HTERT RPE-1 (cell line): ENCODE results near the gene COL6A1.
"Not testable (repeated sequence)": the region's sequence is repeated elsewhere in the genome, so short reads cannot be mapped to it uniquely, and the experiment has no call there.

Experiments
- in situ Hi-C: fragments of 300-500 bp; cut with MboI; formaldehyde crosslinking; loops from 4 replicates; pipeline ENCODE4 v1.14.3; 2020; ENCODE audit warnings: low sequenced_read_pairs

COL6A1 gene

DNA sequence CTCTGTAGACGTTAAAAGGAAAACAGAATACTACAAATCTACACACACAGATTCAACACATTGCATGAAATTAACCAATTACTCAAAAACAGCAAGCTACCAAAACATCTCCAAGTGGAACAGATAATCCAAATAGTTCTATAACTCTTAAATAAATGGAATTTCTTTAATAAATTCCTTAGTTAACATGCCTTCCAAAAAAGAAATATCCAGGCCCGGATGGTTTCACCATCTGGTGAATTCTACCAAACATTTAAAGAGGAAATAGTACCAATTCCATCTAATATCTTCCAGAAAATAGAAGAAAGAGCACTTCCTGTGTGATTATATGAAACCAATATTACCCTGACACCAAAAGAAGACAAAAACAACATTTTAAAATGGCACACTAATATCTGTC is 63.6 kb downstream of the COL6A1 start:
- in situ Hi-C loops: no loop called here

DNA sequence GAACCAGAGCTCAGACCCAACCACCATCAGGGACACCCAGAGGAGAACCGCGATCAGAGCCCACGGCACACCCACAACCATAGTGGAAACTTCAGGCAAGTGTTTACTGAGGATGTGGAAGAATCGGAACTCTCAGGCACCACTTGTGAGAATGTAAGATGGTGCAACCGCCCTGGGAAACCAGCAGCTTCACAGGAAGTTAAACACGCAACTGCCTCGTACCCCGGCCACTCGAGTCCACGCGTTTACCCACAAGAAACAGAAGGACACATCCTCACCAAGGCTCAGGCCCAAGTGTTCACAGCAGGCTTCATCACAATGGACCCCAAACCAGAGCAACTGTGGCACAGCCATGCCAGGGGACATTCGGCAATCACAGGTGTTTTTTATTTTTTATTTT is 64.9 kb downstream of the COL6A1 start:
- in situ Hi-C loops: no loop called here

DNA sequence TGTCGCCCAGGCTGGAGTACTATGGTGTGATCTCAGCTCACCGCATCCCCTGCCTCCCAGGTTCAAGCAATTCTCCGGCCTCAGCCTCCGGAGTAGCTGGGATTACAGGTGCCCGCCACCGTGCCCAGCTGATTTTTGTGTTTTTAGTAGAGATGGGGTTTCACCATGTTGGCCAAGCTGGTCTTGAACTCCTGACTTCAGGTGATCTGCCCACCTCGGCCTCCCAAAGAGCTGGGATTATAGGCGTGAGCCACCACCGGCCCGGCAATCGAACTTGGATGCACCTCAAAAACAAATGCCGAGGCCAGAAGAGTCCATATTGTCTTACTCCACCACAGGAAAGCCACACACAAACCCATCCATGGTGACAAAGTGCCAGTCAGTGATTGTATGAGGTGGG is 65.3 kb downstream of the COL6A1 start:
- in situ Hi-C loops: not testable (repeated sequence)

GRCh38 chr21:46048926-46049889 is 67.6 kb downstream of the COL6A1 start:
- in situ Hi-C loops: no loop called here

- in situ Hi-C loops: no loop called here
Measured at GRCh38 chr21:46049890-46050667, 68.5 kb downstream of the COL6A1 start.

DNA sequence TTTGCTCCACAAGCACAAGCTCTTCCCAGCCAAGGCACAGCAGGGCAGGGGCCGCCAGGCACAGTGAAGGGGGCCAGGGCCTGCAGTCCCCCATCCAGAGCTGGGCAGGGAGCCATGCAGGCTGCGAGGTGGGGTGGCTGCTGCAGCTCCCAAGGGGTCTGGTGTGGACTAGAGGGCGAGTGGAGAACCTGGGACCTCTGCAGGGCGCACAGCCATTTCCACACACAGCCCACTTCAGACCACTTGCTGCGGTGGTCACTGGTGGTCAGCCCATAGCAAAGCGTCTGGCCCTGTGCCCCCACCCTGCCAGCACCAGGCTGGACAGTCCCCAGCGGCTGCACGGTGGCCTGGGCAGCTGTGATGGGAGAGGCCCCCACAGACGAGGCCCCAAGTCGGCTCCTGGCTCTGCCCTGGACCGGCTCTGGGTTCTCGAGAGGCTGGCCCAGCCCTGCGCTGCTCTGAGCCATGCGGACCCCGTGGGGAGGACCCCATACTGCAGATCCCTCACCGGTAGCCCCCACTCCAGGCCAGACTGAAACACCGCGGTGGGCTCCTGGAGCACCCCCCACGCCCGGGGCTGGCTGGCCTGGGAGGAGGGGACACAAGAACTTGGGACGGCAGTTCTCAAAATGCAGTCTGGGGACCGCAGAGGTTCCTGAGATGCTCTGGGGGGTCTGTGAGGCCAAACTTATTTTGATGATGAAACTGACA is 69.3 kb downstream of the COL6A1 start:
- in situ Hi-C loops: no loop called here

DNA sequence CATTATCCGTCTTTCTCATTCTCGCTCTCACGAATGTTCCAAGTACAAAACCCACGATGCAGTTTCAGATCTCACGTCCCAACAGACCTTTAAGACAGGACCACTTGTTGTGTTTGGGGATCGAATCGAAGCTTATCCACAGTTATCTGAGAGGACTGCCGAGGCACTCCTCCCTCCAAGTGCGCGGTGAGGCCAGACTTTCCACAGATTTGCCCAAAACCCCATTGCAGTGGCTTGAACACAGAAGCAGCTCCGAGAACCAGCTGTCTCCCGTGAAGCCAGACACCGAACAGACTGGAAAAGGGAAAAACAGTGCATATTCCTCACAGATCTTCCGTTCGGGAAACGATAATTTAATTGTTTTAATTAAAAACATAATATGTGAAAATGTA is 69.8 kb downstream of the COL6A1 start:
- in situ Hi-C loops: no loop called here

GRCh38 chr21:46051821-46052675 is 70.5 kb downstream of the COL6A1 start:
- in situ Hi-C loops: no loop called here

DNA sequence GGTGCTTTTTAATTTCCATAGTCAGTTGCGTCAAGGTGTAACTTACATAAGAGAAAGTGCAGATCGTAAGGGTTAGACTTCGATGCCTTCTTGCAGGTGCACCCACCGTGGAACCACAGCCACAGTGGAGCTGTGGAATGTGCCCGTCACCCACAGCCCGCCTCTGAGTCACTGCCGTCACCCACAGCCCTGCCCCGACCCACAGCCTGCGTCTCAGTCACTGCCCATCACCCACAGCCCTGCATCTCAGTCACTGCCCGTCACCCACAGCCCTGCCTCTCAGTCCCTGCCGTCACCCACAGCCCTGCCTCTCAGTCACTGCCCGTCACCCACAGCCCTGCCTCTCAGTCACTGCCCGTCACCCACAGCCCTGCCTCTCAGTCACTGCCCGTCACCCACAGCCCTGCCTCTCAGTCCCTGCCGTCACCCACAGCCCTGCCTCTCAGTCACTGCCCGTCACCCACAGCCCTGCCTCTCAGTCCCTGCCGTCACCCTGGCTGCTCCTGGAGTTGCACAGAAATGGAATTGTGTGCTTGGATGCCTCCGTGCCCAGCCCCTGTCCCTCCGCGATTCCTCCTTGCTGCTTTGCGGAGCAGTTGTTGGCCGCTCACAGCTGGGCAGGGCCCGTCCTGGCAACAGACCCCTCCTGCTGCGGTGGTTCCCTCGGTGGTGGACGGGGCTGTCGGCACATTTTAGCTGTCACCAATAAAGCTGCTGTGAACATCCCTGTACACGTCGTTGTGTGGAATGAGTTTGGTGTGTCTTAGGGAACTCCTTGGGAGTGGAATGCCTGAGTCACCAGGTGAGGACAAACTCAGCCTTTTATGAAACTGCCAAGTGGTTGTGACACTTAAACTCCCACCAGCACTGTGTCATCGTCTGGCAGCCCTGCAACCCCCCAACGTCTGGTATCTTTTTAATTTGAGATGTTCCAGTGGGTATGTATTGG is 71.4 kb downstream of the COL6A1 start:
- in situ Hi-C loops: no loop called here

GRCh38 chr21:46054031-46054430 is 72.5 kb downstream of the COL6A1 start:
- in situ Hi-C loops: no loop called here

- in situ Hi-C loops: no loop called here
Measured at GRCh38 chr21:46054451-46054881, 72.9 kb downstream of the COL6A1 start.
